Measurements from ENCODE around the gene OR2H1.

Gene OR2H1

GRCh38 chr6:29486577-29486976 lies 29.6 kb downstream of the OR2H1 start:
- DNase-seq = no peak

- DNase-seq = no peak
Measured at GRCh38 chr6:29487131-29487530, 30.2 kb downstream of the OR2H1 start.

- DNase-seq = no peak
Measured at GRCh38 chr6:29487660-29488059, 30.7 kb downstream of the OR2H1 start, which contains the start of gene MAS1L. Gene MAS1L, minus strand, starts transcription at chr6:29487956. Its CDS starts 54 bp downstream, at chr6:29487902.

GRCh38 chr6:29488874-29489273 lies 31.9 kb downstream of the OR2H1 start:
- DNase-seq = no peak

- no peak for DNase-seq
Measured at GRCh38 chr6:29489286-29489685, 32.3 kb downstream of the OR2H1 start.

- no peak for DNase-seq
Measured at GRCh38 chr6:29490055-29490454, 33.1 kb downstream of the OR2H1 start.

- DNase-seq = no peak
Measured at GRCh38 chr6:29490552-29490951, 33.6 kb downstream of the OR2H1 start.

- no peak for DNase-seq
Measured at GRCh38 chr6:29491574-29491973, 34.6 kb downstream of the OR2H1 start.

- no peak for DNase-seq
Measured at GRCh38 chr6:29493261-29493660, 36.3 kb downstream of the OR2H1 start.

GRCh38 chr6:29494131-29494530 lies 37.2 kb downstream of the OR2H1 start:
- DNase-seq = no peak

- no peak for DNase-seq
Measured at GRCh38 chr6:29495571-29495970, 38.6 kb downstream of the OR2H1 start.

GRCh38 chr6:29496961-29497360 lies 40.0 kb downstream of the OR2H1 start:
- no peak for DNase-seq

- DNase-seq = no peak
Measured at GRCh38 chr6:29499704-29500103, 42.7 kb downstream of the OR2H1 start.

- no peak for DNase-seq
Measured at GRCh38 chr6:29500594-29500993, 43.6 kb downstream of the OR2H1 start.

- no peak for DNase-seq
Measured at GRCh38 chr6:29501106-29501505, 44.2 kb downstream of the OR2H1 start.

- DNase-seq = no peak
Measured at GRCh38 chr6:29502181-29502580, 45.2 kb downstream of the OR2H1 start.

- DNase-seq = no peak
Measured at GRCh38 chr6:29502597-29502996, 45.6 kb downstream of the OR2H1 start.

- DNase-seq = no peak
Measured at GRCh38 chr6:29504961-29505360, 48.0 kb downstream of the OR2H1 start.

GRCh38 chr6:29505808-29506207 lies 48.9 kb downstream of the OR2H1 start:
- DNase-seq = no peak

- no peak for DNase-seq
Measured at GRCh38 chr6:29506446-29507067, 49.6 kb downstream of the OR2H1 start.

GRCh38 chr6:29507319-29507718 lies 50.4 kb downstream of the OR2H1 start:
- no peak for DNase-seq

- DNase-seq = no peak
Measured at GRCh38 chr6:29509239-29509638, 52.3 kb downstream of the OR2H1 start.

GRCh38 chr6:29509711-29510110 lies 52.8 kb downstream of the OR2H1 start:
- no peak for DNase-seq

GRCh38 chr6:29510202-29510601 lies 53.2 kb downstream of the OR2H1 start:
- DNase-seq = no peak

GRCh38 chr6:29510746-29511300 lies 53.9 kb downstream of the OR2H1 start:
- no peak for DNase-seq
